ENCODE data around the gene HIPK2.

GRCh38 chr7:139703487-139704307, 74.1 kb downstream of the HIPK2 start:
- no peak for TF ChIP-seq CTCF (IDR thresholded peaks at IDR 0.05; ENCODE audit: poor library complexity)
- TF ChIP-seq EZH2 (IDR thresholded peaks at IDR 0.05; ENCODE audit: borderline replicate concordance) = no peak
- no peak for TF ChIP-seq EZH2phosphoT487 (IDR thresholded peaks at IDR 0.05; ENCODE audit: low read depth, severe bottlenecking, unreplicated experiment)

All from hepatocyte (in vitro differentiated cells).